ENCODE measurements around the gene PRADC1. TPM values are rescaled to one million over a fixed set of nuclear protein-coding genes. Genes with fewer than 3 reads are reported as not detected.

PRADC1 gene
- total RNA-seq, 1 experiment from 2014 or later = 12.9 TPM

DNA sequence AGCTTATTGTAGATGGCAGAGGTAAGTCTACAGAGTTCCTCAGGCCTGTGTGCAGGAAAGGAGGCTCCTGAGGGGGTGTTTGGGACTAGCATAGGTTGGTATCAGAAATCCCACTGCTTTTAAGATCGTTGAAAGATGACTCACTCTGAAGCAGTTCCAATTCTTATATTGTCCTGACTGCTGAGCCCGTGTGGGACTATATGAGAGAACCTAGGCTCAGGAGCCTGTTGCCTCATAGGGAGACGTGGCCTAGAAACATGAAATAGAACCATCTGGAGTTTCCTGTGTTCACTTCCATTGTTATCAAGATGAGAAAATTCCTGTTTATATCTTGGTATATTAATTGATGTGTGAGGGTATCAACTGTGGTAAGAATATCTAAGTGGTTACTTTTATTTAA is 6.7 kb upstream of the PRADC1 start (continued):
- TF ChIP-seq, protein P1, sequence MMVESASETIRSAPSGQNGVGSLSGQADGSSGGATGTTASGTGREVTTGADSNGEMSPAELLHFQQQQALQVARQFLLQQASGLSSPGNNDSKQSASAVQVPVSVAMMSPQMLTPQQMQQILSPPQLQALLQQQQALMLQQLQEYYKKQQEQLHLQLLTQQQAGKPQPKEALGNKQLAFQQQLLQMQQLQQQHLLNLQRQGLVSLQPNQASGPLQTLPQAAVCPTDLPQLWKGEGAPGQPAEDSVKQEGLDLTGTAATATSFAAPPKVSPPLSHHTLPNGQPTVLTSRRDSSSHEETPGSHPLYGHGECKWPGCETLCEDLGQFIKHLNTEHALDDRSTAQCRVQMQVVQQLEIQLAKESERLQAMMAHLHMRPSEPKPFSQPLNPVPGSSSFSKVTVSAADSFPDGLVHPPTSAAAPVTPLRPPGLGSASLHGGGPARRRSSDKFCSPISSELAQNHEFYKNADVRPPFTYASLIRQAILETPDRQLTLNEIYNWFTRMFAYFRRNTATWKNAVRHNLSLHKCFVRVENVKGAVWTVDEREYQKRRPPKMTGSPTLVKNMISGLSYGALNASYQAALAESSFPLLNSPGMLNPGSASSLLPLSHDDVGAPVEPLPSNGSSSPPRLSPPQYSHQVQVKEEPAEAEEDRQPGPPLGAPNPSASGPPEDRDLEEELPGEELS (CRISPR knock-in tag; IDR thresholded peaks at IDR 0.05) = no peak
- TF ChIP-seq ETV6 (CRISPR knock-in tag; IDR thresholded peaks at IDR 0.05) = no peak
- TF ChIP-seq, protein P2, sequence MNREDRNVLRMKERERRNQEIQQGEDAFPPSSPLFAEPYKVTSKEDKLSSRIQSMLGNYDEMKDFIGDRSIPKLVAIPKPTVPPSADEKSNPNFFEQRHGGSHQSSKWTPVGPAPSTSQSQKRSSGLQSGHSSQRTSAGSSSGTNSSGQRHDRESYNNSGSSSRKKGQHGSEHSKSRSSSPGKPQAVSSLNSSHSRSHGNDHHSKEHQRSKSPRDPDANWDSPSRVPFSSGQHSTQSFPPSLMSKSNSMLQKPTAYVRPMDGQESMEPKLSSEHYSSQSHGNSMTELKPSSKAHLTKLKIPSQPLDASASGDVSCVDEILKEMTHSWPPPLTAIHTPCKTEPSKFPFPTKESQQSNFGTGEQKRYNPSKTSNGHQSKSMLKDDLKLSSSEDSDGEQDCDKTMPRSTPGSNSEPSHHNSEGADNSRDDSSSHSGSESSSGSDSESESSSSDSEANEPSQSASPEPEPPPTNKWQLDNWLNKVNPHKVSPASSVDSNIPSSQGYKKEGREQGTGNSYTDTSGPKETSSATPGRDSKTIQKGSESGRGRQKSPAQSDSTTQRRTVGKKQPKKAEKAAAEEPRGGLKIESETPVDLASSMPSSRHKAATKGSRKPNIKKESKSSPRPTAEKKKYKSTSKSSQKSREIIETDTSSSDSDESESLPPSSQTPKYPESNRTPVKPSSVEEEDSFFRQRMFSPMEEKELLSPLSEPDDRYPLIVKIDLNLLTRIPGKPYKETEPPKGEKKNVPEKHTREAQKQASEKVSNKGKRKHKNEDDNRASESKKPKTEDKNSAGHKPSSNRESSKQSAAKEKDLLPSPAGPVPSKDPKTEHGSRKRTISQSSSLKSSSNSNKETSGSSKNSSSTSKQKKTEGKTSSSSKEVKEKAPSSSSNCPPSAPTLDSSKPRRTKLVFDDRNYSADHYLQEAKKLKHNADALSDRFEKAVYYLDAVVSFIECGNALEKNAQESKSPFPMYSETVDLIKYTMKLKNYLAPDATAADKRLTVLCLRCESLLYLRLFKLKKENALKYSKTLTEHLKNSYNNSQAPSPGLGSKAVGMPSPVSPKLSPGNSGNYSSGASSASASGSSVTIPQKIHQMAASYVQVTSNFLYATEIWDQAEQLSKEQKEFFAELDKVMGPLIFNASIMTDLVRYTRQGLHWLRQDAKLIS (CRISPR knock-in tag; IDR thresholded peaks at IDR 0.05; ENCODE audit: borderline replicate concordance) = no peak
- no peak for TF ChIP-seq ZNF121 (CRISPR knock-in tag; IDR thresholded peaks at IDR 0.05)
- TF ChIP-seq PRRX2 (CRISPR knock-in tag; IDR thresholded peaks at IDR 0.05) = no peak

DNA sequence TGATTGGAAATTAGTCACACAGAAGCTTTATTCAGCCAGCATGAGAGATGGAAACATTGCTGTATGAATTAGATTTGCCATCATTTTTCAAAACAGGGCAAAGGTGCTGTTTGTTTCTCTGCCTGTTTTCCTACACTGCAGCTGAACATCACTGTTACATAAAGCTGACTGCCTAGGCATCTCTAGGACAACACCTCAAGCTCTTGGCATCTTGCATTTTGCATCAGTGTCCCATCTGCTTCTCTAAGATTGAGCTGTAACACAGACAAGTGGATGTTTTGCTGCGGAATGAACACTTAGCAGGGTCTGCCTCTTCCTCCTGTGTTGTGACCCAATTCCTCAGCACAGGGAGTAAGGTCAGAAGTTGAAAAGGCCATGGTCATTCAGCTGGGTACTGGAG is 5.9 kb upstream of the PRADC1 start:
- no peaks in the 10 kb centered on the region for H3K27me3 Mint-ChIP-seq (ENCODE audit: low read depth)
- POLR2A ChIA-PET = interaction anchor here (1.6 kb wide), 1 partner anchor 46 kb away, joined by 3 read pairs; no protein-coding TSS in a partner anchor
- no peak overlapping the region for H3K4me3 Mint-ChIP-seq
- peaks cover 31% of the 10 kb centered on the region for H3K4me1 Mint-ChIP-seq
- CTCF ChIA-PET = interaction anchor here (1.3 to 2.8 kb wide), 3 partner anchors 17 to 51 kb away, joined by 4 to 18 read pairs (median 8); no protein-coding TSS in a partner anchor
- TF ChIP-seq ZNF317 (CRISPR knock-in tag; IDR thresholded peaks at IDR 0.05; ENCODE audit: borderline replicate concordance, low read depth) = no peak
- H3K9me3 Mint-ChIP-seq = no peaks in the 10 kb centered on the region
- peaks cover 42% of the 10 kb centered on the region for H3K36me3 Mint-ChIP-seq
- DNase-seq (ENCODE audit: low spot score) (no peak), ATAC-seq (no peak)
- H3K27ac Mint-ChIP-seq = peak overlapping the region; percentile 98

DNA sequence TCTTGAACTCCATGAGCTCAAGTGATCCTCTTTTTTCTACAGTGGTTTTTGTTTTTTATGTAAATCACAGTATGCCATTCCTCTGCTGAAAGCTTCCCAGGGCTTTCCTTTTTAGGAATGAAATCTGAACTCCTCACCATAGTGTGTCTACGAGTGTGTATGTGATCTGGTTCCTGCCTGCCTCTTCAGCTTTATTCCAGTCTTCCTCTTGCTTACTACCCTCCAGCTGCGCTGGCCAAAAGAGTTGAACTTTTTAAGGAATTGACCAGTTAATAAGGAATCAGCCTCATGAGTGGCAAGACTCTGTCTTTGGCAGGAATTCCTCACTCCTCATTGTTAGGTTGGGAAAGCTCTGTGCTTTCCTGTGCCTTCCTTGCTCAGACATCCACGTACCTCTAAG is 5.1 kb upstream of the PRADC1 start:
- H3K27me3 Mint-ChIP-seq (ENCODE audit: low read depth) = no peaks in the 10 kb centered on the region
- no peaks in the 10 kb centered on the region for H3K9me3 Mint-ChIP-seq
- H3K36me3 Mint-ChIP-seq = peaks cover 35% of the 10 kb centered on the region
- ChIA-PET CTCF (interaction anchor here (1.3 to 2.8 kb wide), 3 partner anchors 18 to 52 kb away, joined by 4 to 18 read pairs (median 8); no protein-coding TSS in a partner anchor), POLR2A (interaction anchor here (1.6 to 1.8 kb wide), 2 partner anchors 31 to 47 kb away, joined by 3 to 12 read pairs; no protein-coding TSS in a partner anchor)
- H3K27ac Mint-ChIP-seq = peak overlapping the region; percentile 98
- no peak for ATAC-seq
- no peak for TF ChIP-seq MYBL2 (CRISPR knock-in tag; IDR thresholded peaks at IDR 0.05)
- no peak for DNase-seq (ENCODE audit: low spot score)
- H3K4me3 Mint-ChIP-seq = peak overlapping the region; percentile 44
- H3K4me1 Mint-ChIP-seq = peaks cover 31% of the 10 kb centered on the region

DNA sequence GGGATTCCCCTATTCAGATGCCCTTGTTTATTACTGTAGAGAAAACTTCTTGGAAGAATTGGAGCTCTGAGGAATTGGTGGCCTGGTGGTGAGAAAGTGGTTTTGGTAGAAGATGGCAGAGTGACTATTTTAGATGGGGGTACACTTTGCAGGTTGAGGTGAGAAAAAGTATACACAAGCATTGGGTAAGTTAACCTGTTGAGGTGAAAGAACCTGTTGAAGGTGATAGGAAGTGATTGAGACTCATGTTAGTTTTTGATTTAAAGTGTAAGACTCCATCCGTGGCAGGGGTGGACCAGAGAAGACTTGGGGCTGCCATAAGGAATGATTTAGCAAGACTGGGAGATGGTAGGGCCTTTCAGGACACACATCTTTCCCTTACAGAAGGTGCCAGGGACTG is 4.1 kb upstream of the PRADC1 start:
- peaks cover 28% of the 10 kb centered on the region for H3K36me3 Mint-ChIP-seq
- H3K9me3 Mint-ChIP-seq = no peaks in the 10 kb centered on the region
- peaks cover 33% of the 10 kb centered on the region for H3K4me1 Mint-ChIP-seq
- TF ChIP-seq, protein P3, sequence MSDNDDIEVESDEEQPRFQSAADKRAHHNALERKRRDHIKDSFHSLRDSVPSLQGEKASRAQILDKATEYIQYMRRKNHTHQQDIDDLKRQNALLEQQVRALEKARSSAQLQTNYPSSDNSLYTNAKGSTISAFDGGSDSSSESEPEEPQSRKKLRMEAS (CRISPR knock-in tag; IDR thresholded peaks at IDR 0.05) = no peak
- TF ChIP-seq ZBTB21 (CRISPR knock-in tag; IDR thresholded peaks at IDR 0.05; ENCODE audit: borderline replicate concordance) (no peak), FOXJ3 (CRISPR knock-in tag; IDR thresholded peaks at IDR 0.05; ENCODE audit: borderline replicate concordance) (no peak), ZNF671 (CRISPR knock-in tag; IDR thresholded peaks at IDR 0.05) (no peak), EMX1 (CRISPR knock-in tag; IDR thresholded peaks at IDR 0.05) (no peak), ATF1 (CRISPR knock-in tag; IDR thresholded peaks at IDR 0.05) (no peak), NFE2L1 (CRISPR knock-in tag; IDR thresholded peaks at IDR 0.05) (no peak), ZNF121 (CRISPR knock-in tag; IDR thresholded peaks at IDR 0.05) (no peak), IRF2 (CRISPR knock-in tag; IDR thresholded peaks at IDR 0.05; ENCODE audit: borderline replicate concordance, low read depth) (no peak), TCF7 (CRISPR knock-in tag; IDR thresholded peaks at IDR 0.05; ENCODE audit: low read depth) (no peak)
- TF ChIP-seq, protein P4, sequence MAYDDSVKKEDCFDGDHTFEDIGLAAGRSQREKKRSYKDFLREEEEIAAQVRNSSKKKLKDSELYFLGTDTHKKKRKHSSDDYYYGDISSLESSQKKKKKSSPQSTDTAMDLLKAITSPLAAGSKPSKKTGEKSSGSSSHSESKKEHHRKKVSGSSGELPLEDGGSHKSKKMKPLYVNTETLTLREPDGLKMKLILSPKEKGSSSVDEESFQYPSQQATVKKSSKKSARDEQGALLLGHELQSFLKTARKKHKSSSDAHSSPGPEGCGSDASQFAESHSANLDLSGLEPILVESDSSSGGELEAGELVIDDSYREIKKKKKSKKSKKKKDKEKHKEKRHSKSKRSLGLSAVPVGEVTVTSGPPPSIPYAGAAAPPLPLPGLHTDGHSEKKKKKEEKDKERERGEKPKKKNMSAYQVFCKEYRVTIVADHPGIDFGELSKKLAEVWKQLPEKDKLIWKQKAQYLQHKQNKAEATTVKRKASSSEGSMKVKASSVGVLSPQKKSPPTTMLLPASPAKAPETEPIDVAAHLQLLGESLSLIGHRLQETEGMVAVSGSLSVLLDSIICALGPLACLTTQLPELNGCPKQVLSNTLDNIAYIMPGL (CRISPR knock-in tag; IDR thresholded peaks at IDR 0.05) = no peak
- TF ChIP-seq, protein P5, sequence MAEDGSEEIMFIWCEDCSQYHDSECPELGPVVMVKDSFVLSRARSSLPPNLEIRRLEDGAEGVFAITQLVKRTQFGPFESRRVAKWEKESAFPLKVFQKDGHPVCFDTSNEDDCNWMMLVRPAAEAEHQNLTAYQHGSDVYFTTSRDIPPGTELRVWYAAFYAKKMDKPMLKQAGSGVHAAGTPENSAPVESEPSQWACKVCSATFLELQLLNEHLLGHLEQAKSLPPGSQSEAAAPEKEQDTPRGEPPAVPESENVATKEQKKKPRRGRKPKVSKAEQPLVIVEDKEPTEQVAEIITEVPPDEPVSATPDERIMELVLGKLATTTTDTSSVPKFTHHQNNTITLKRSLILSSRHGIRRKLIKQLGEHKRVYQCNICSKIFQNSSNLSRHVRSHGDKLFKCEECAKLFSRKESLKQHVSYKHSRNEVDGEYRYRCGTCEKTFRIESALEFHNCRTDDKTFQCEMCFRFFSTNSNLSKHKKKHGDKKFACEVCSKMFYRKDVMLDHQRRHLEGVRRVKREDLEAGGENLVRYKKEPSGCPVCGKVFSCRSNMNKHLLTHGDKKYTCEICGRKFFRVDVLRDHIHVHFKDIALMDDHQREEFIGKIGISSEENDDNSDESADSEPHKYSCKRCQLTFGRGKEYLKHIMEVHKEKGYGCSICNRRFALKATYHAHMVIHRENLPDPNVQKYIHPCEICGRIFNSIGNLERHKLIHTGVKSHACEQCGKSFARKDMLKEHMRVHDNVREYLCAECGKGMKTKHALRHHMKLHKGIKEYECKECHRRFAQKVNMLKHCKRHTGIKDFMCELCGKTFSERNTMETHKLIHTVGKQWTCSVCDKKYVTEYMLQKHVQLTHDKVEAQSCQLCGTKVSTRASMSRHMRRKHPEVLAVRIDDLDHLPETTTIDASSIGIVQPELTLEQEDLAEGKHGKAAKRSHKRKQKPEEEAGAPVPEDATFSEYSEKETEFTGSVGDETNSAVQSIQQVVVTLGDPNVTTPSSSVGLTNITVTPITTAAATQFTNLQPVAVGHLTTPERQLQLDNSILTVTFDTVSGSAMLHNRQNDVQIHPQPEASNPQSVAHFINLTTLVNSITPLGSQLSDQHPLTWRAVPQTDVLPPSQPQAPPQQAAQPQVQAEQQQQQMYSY (CRISPR knock-in tag; IDR thresholded peaks at IDR 0.05) = no peak
- no peak for DNase-seq (ENCODE audit: low spot score)
- ATAC-seq = no peak
- no peaks in the 10 kb centered on the region; the same call in 1 of the 2 replicates for H3K27me3 Mint-ChIP-seq (ENCODE audit: low read depth)
- POLR2A ChIA-PET = interaction anchor here (1.8 kb wide), 1 partner anchor 32 kb away, joined by 12 read pairs; no protein-coding TSS in a partner anchor
- CTCF ChIA-PET = interaction anchor here (0.9 to 2.8 kb wide), 3 partner anchors 23 to 56 kb away, joined by 3 to 18 read pairs (median 3); partner anchors contain the start of gene EGR4
- H3K4me3 Mint-ChIP-seq = peak overlapping the region; percentile 16
- H3K27ac Mint-ChIP-seq = peak overlapping the region; percentile 64

Data from WTC11 (cell line).